HUDEP-2 (cell line): ENCODE measurements around the gene WNT10A.

Source experiments
- DNase-seq, 76 experiments: peaks; one replicate each; lab custom pipeline; 2025; ENCODE audit not compliant: unreplicated experiment in 76 of 76; lab: John Stamatoyannopoulos, UW

WNT10A gene

GRCh38 chr2:218892693-218893348, 12.2 kb downstream of the WNT10A start:
- DNase-seq, result peak in 69 of 76 experiments; percentile 2 to 76 (median 52)

DNA sequence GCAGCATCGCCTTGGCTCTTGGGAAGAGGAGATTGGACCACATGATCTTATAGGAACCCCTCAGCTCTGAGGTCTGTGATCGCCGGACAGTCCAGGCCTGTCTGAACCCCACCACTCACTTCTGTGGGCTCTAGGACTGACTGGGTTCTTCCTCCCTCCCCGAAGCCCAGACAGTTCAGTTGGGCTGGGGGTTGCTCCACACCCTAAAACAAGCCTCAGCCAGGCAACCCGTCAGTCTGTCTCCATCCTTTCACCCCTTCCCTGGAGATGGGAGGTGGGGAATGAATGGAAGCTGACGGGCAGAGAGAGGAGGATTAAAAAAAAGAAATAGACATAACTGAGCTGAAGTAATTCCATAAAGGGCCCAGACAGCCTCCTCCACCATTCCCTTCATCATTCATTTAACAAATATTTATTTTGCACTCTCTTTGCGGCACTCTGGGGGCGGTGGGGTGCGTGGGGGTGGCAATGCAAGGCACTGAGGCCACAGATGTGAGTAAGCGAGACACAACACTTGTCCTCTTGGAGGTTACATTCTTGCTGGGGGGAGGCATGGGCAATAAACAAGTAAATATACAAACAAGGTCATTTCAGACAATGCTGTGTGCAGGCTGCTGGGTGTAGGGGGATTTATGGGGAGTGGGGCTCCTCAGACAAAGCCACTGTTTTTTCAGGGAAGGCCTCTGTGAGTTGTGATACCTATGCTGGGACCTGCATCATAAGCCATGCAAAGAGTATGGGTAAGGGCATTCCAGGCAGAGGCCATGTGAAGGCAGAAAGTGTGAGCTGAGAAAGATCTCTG, 12.9 kb downstream of the WNT10A start:
- no peak for DNase-seq

DNA sequence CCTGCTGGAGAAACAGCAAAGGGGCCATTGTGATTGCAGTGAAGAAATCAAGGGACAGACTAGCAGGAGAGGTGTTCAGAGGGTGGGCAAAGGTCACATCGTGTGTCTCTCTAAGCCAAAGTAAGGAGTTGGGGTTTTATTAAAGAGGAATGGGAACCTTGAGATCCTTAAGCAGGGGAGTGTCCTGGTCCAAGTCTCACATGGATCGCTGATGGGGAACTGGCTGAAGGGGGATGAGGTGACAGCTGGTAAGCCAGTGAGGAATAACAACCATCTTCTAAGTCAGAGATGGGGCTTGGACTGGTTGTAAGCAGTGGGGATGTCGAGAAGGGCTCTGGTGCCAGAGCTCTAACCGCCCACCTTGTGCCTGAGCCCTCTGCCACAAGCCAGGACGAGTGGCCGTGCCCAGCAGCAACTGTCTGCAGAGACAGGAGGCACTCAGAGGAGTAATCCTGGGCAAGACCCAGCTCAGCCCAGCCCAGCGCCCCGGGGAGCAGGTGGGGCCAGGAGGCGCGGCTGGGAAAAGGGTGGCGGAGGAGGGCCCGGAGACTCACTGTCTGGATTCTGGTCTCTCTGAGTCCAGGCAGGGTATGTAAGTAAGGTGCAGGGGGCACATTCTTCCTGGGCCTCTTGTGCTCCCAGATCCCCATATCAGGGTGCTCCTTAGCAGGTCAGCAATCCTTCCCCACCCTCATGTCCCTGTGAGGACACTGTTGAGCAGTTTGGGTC, 13.7 kb downstream of the WNT10A start:
- DNase-seq, result no peak

GRCh38 chr2:218894880-218895157, 14.2 kb downstream of the WNT10A start:
- DNase-seq, result no peak

DNA sequence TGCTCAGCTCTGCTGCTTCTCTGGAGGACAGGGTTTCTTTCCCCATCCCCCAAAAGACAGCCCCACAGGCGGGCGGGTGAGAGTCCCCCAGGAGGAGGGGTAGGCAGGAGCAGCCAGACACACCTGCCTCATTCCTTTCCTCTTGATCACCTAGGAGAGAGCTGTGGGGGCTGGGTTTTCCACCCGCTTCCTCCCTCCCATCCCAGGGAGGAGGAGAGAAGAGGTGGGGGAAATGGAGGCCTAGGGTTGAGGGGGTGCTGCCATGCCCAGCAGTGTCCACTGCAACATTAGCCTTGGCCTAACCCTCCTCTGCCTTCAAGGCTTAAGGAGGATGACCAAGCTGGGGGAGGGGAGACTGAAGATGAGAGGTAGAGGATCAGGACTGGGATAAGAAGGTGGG, 14.7 kb downstream of the WNT10A start:
- DNase-seq, result no peak

- peak in 6 of 76 experiments; percentile 16 to 45 (median 28) for DNase-seq
Measured at GRCh38 chr2:218895759-218896500, 15.3 kb downstream of the WNT10A start.

DNA sequence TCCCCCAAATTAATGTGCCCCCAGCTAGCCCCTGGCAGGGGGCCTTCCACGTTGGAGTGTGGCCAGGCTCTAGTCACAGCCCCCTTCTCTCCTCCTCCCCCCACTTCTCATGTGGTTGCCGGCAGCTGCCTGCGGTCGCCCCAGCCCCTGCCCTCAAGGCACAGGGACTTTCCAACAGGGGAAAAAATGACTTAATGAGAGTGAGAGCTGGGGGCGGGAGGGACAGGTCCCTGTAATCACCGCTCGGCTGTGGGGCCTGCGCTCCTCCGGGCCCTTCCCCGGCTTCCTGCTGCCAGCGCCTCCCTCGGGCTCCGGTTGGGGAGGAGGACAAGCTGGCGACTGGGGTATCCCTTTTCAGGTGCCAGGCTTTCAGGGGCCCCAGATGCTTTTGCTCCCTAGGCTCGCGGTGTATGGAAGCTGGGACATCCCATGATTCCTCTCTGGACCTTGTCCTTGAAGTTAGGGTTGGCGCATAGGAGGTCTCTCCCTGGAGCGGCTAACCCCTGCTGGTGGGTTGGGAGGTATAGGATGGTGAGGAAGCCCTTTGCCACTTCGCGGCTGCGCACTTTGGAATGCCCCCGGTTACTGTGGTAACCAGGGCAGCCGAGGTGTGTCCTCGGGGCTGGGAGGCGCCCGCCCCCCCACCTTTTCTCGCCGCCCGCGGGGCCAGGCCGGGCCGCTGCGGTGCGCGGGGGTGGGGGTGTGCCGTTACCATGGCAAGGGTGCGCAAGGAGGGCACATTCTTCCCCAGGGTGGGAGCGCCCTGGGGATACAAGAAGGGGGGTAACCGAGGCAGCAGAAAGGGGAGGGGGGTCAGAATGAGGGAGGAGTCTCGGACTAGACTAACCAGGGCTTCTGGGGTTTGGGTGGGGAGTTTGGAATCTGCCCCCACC, 16.1 kb downstream of the WNT10A start:
- DNase-seq, result peak in 11 of 76 experiments; percentile 9 to 49 (median 29)

DNA sequence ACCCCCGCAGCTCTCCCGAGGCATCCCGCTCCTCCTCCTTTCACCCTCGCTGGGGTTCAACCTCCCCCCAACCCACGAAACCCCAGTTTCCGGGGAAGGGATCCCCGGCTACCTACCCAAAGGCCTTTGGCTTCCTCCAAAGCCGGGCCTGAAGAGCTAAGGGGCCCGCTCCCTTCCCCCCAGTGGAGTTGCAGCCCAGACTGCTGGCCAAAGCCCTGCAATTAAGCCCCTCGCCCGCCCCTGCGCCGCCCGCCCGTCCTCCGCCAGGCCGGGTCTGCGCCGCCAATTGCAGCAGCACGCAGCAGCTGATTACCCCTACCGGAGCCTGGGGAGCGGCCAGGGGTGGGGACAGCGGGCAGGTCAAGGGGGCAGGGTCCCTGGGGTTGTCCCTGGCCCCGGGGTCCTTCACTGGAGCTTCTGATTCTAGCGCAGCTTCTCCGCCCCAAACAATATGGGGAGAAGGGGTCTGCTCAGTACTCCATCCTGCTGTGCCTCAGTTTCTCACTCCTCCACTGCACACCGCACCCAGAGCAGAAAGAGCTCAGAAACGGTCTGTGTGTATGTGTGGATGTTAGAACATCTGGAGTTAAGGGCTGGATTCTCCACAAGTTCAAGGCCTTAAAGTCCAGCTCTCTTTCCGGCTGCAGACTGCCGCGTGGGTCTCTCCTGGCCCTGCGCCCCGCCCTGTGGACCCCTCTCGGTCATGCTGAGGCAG, 16.9 kb downstream of the WNT10A start:
- DNase-seq, result no peak

DNA sequence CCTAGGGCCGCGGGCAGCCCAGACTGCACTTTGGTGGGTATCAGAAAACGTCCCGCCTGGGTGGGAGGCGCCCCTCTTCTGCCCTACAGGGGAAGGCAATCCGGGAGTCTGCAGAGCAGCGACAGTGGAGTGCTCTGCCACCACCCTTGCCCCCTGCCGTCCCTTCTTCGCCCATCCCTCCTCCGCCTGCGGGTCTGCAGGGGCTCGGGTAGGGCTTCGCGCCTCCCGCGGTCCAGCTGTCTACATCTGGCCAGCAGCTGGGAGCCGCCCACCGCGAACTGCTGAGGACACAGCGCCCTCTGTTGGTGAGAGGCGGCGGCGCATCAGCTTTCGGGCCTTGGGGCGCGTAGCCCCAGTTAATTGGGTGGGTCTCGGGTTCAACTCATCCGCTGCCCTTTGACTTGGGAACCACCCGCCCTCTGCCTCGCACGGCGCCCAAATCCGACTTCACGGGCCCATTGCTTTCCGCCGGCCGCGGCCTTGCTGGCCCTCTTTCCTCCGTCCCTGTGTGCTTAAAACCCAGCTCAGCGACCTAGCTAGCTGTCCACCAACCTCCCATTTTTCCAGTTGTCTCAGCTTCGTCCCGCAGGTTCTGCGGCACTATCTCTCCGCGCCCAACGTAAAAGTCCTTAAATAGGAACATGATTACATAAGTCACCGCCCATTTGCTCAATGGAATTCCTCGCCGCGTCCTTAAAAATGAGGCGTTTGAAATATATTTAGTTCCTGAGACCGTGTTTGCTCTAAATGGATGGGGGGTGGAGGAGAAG, 17.6 kb downstream of the WNT10A start:
- peak in 58 of 76 experiments; percentile 2 to 73 (median 50) for DNase-seq

GRCh38 chr2:218899147-218899546, 18.5 kb downstream of the WNT10A start:
- no peak for DNase-seq

- DNase-seq, result no peak
Measured at GRCh38 chr2:218902427-218902826, 21.8 kb downstream of the WNT10A start.

- DNase-seq, result no peak
Measured at GRCh38 chr2:218904176-218904575, 23.5 kb downstream of the WNT10A start.

- peak in 74 of 76 experiments; percentile 28 to 92 (median 74) for DNase-seq
Measured at GRCh38 chr2:218908721-218909619, 28.3 kb downstream of the WNT10A start.

DNA sequence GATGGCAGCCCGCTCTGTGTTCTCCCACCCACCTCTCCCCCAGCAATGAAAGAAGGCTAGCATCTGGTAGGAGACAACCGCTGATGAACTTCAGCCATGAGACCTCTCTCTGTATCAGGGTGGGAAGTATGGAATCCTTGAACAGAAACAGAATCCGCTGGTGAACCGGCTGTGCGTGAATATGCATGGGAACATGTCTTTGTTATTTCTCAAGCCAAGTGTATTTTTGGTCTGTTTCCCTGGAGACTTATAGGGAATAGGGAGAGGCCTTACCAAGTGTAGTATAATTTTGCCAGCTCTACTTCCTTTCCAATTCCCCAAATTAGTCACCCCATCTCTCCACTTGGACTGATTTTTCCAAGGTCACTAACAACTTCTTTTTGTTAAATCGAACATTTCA, 30.1 kb downstream of the WNT10A start:
- no peak for DNase-seq

GRCh38 chr2:218920504-218920903, 39.9 kb downstream of the WNT10A start:
- DNase-seq, result no peak

DNA sequence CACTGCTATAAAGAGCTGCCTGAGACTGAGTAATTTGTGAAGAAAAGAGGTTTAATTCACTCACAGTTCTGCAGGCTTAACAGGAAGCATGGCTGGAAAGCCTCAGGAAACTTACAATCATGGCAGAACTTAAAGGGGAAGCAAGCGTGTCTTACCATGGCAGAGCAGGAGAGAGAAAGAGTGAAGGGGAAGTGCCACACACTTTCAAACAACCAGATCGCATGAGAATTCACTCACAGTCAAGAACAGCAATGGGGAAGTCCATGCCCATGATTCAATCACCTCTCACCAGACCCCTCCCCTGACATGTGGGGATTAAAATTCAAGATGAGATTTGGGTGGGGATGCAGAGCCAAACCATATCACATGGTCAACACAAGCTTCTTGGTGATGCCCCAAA, 44.1 kb downstream of the WNT10A start:
- no peak for DNase-seq

GRCh38 chr2:218925434-218925833, 44.8 kb downstream of the WNT10A start:
- DNase-seq, result no peak

GRCh38 chr2:218927422-218927821, 46.8 kb downstream of the WNT10A start:
- no peak for DNase-seq
